GM12801 (cell line): Measurements from ENCODE around the gene PPP2R2B.

Experiments used
- TF ChIP-seq, protein P1 (sequence below): IDR thresholded peaks from one replicate; pipeline ENCODE4 v1.5.1; 2011; ENCODE audit warnings: control low read depth; ENCODE audit not compliant: insufficient read length; ENCODE audit errors: extremely low read depth

Gene PPP2R2B

DNA sequence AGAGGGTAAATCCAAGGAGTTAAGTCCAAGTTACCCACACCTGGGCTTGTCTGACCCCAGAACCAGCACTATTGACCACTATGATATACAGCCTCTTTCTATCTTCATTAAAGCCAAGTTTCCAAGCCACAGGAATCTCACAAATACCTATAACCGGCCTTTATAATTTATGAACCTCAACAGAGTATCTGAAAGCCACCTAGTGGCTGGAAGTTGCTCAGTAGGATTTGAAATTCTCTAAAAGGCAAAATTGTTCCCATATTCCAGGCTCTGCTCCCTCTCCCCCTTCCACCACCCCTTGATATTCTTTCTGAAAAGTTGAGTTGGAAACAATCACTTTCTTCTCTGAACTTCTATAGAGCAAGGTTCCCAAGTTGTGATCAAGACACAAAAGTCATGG lies 256.2 kb downstream of the PPP2R2B start:
- TF ChIP-seq, protein P1, sequence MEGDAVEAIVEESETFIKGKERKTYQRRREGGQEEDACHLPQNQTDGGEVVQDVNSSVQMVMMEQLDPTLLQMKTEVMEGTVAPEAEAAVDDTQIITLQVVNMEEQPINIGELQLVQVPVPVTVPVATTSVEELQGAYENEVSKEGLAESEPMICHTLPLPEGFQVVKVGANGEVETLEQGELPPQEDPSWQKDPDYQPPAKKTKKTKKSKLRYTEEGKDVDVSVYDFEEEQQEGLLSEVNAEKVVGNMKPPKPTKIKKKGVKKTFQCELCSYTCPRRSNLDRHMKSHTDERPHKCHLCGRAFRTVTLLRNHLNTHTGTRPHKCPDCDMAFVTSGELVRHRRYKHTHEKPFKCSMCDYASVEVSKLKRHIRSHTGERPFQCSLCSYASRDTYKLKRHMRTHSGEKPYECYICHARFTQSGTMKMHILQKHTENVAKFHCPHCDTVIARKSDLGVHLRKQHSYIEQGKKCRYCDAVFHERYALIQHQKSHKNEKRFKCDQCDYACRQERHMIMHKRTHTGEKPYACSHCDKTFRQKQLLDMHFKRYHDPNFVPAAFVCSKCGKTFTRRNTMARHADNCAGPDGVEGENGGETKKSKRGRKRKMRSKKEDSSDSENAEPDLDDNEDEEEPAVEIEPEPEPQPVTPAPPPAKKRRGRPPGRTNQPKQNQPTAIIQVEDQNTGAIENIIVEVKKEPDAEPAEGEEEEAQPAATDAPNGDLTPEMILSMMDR, result no peak

DNA sequence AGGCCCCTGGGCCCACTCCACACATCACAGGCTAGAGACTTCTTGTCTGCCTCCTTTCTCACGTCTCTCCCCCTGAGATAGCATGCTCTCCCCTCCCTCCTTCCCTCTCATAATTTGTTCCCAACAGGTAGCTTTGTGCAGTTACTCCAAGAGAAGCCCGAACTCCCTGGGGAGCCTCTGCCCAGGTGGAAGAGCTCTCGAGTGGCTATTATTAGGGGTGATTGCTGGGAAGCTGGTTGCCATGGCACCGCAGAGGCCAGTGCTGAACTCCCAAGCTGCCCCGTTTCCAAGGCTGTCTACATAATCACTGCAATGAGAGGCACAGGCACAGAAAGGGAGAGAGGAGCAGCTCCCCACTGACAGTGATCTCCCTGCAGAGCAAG lies 257.9 kb downstream of the PPP2R2B start:
- TF ChIP-seq, protein P1, result no peak

DNA sequence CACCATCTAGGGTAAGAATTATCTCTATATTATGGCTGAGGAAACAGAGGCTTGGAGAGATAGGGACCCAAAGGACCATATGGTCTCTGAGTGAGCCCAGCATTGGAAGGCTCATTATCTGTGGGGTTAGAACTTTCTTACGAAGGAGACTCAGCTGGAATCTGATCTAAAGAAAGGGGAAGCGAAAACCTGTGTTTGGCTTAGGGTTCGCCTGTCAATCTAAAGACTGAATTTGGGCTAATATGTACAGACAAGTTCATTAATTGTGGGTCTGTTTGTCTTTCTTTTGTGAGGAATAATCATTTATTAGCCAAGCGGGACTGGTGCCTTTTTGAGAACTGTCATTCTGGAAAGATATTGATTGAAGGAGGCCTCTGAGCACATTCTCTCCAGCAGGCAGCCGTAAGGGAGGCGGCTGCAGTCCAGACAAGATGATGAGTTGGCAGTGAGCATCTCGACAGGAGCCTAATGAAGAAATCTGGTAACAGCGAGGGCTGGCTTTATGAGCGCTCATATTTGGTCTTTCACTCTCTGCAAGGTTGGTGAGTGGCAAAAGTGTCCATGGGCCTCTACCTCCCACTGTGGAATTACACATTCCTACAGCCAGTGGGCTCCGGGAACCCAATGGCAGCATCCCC lies 258.4 kb downstream of the PPP2R2B start:
- TF ChIP-seq, protein P1, result no peak

DNA sequence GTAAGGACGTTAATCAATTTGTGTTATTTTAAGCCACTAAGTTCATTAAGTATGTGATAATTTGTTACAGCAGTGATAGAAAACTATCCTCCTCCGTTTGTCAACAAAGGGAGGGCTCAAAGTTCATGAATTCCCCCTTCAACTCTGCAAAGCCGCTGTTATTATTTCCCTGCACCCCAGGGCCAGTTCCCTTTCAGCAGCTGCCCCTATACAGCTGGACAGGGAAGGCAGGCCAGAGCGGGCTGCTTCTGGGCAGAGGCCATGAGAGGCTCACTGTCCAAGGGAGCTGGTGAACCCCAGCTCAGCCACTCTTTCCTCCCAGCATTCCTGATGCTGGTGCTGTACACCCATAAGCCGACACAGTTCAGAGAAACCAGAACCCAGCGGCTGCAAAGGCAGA lies 260.1 kb downstream of the PPP2R2B start:
- TF ChIP-seq, protein P1, result no peak

DNA sequence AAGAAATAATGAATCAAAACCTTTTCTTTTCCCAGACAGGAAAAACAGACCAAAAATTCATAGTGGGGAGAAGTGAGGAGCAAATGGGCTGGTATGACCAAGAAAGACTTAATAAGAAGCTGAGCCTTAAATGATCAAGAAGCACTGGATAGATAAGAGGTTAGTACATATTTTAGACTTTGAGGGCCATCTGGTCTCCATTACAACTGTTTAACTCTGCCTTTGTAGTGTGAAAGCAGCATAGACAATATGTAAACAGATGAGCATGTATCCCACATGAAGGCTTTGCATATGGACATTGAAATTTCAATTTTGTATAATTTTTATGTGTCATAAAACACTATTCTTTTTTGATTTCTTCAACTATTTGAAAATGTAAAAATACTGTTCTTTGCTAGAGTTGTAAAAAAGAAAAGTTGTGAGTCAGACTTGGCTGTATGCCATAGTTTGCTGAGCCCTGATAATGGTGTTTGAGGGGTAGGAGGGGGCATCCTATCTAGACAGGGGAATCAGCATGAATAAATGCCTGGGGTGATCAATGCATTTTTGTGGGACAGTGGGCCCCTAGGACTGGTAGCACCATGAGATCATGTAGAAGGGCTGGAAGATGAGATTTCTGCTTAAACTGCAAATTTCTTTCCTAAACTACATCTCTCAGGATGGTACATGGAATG lies 270.8 kb downstream of the PPP2R2B start:
- TF ChIP-seq, protein P1, result no peak

DNA sequence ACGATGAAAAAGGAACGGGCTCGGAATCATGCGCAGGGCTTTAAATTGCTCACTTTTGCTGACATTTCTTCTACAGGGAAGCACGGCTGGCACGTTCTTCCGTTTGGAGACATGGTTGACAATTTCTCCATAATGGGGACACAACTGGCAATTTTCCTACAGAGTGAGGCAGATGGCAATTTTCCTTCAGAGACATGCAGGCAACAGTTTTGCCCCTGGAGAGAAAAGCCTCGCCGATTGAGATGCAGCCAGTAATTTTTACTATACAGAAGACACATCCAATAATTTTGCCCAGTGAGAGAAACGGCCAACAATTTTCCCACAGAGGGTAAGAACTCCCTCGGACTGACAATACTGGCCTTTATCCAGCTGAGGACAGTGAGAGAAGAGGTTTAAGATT lies 271.7 kb downstream of the PPP2R2B start:
- TF ChIP-seq, protein P1, result no peak

DNA sequence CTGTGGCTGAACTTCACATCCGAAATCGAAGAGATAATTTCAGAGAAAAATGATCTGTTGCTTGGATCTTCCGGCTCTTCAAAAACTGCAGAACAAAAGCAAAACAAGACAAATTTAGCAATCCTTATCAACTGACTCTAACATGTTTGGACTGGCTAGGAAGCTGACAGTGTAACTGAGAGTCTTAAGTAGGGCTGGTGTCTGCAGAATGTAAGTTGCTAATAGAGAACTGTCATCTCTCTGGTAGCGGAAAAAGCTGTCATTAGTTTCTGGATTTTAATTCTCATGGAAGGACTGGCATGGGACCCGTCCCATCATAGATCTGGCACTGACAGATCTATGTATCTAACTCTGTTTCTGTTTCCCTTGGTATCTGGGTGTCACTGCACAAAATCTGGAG lies 278.2 kb downstream of the PPP2R2B start:
- TF ChIP-seq, protein P1, result no peak

DNA sequence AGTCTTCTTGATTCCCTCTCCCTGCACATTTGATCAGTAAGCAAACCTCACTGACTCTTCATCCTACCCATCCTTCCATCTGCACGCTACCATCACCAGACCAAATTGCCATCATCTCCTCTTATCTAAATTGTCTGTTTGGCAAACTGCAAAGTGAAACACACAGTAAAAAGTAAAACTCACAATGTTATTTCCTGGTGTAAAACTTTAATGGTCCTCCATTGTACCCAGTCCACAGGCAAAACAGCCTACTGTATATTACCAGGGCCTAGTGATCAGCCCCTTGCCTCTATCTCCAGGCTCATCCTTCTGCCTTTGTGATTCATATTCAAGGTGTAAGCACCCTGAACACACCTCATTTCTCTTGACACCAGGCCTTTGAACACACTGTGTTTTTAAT lies 279.3 kb downstream of the PPP2R2B start:
- TF ChIP-seq, protein P1, result no peak
